ENCODE results near the gene PAK3.

Gene PAK3

DNA sequence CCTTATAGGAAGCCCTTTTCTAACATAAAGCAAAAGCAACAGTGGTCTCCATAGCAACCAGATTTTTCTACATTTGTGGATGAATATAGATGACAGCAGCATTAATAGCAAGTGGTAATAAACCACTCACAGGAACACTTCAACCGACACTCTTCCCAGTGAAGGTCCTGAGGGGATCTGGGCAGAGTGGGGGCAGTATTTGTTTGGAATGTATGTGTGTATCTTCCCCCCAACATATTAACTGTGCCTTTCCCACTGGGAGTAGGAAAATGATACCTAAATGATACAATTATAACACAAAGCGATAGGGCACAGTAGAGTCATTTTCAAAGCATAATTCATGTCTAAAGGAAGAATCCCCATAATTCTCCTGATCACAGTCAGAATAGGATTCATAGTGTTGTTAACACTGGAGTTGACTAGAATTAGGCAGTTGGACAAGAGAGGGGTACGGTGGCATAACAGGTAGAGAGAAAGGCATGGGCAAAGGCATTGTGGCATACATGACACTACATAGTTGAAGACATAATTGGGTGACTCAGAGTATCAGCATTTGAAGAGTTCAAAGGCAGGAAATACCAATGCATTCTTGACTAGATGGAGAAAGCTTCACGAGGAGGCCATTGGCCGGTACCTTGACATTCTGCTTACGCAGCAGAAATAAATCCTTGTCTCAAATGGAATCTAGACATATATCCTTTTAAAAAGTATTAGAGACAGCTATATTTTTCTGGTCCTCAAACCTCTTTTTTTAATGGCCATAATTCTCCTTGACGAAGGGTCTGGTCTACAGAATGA is 159.1 kb downstream of the PAK3 start:
- TF ChIP-seq POLR2AphosphoS5 (IDR thresholded peaks at IDR 0.05; ENCODE audit: low read depth, low read length) (no peak), REST (IDR thresholded peaks at IDR 0.05; ENCODE audit: insufficient read depth in 1 of 2, low read depth in 2 of 2, low read length in 2 of 2) (no peak), TAF1 (IDR thresholded peaks at IDR 0.05; ENCODE audit: borderline replicate concordance, insufficient read depth, low read length) (no peak), FOXP2 (optimal IDR thresholded peaks at IDR 0.05; ENCODE audit: borderline replicate concordance, extremely low read depth, extremely low read length, insufficient read depth) (no peak), SIN3A (IDR thresholded peaks at IDR 0.05; ENCODE audit: borderline replicate concordance, insufficient read depth, low read length) (no peak)

DNA sequence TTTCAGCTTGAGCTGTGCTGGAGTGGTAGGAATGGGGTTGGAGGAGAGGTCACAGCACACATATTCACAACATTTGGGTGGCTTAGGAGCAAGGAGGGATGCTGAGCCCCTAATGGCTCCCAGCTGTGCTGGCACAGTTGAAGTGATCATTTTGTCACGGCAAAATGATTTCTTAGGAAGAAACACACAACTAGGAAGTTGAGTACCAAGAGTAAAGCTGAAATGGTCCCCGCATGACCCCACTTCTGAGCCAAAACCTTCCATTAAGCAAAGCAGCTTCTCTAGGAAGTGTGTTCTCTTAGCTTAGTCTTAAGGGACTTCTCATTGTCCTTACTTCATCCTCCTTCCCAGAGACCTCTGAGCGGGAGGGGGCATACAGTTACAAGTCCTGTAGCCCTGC is 161.7 kb downstream of the PAK3 start:
- no peak for TF ChIP-seq POLR2AphosphoS5 (IDR thresholded peaks at IDR 0.05; ENCODE audit: low read depth, low read length)
- TF ChIP-seq REST (IDR thresholded peaks at IDR 0.05; ENCODE audit: insufficient read depth in 1 of 2, low read depth in 2 of 2, low read length in 2 of 2) = no peak
- no peak for TF ChIP-seq FOXP2 (optimal IDR thresholded peaks at IDR 0.05; ENCODE audit: borderline replicate concordance, extremely low read depth, extremely low read length, insufficient read depth)

DNA sequence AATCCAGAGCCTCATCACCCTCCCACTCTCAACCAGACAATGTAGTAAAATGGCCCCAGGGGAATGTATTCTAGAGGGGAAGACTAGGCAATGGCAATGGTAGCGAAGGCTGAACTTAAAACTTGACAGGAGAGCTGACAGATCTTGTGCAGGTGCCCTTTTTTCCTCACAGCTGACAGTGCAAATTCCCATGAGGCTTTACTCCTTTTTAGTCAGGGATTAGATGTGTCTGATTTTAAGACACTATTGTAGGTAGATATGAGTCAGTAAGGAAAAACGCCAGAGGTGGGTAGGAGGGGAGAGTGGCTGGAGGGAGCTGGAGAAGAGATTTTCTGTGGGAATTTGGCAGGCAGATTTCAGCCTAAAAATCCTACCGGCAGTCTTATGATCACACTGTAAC is 163.6 kb downstream of the PAK3 start:
- TF ChIP-seq POLR2AphosphoS5 (IDR thresholded peaks at IDR 0.05; ENCODE audit: low read depth, low read length) = no peak
- no peak for TF ChIP-seq TAF1 (IDR thresholded peaks at IDR 0.05; ENCODE audit: borderline replicate concordance, insufficient read depth, low read length)
- TF ChIP-seq REST (IDR thresholded peaks at IDR 0.05; ENCODE audit: insufficient read depth in 1 of 2, low read depth in 2 of 2, low read length in 2 of 2) = no peak
- no peak for TF ChIP-seq SIN3A (IDR thresholded peaks at IDR 0.05; ENCODE audit: borderline replicate concordance, insufficient read depth, low read length)
- no peak for TF ChIP-seq FOXP2 (optimal IDR thresholded peaks at IDR 0.05; ENCODE audit: borderline replicate concordance, extremely low read depth, extremely low read length, insufficient read depth)

GRCh38 chrX:111260451-111260850 is 164.5 kb downstream of the PAK3 start:
- TF ChIP-seq FOXP2 (optimal IDR thresholded peaks at IDR 0.05; ENCODE audit: borderline replicate concordance, extremely low read depth, extremely low read length, insufficient read depth) = no peak
- no peak for TF ChIP-seq POLR2AphosphoS5 (IDR thresholded peaks at IDR 0.05; ENCODE audit: low read depth, low read length)
- TF ChIP-seq TAF1 (IDR thresholded peaks at IDR 0.05; ENCODE audit: borderline replicate concordance, insufficient read depth, low read length) = no peak
- TF ChIP-seq SIN3A (IDR thresholded peaks at IDR 0.05; ENCODE audit: borderline replicate concordance, insufficient read depth, low read length) = no peak
- TF ChIP-seq REST (IDR thresholded peaks at IDR 0.05; ENCODE audit: insufficient read depth in 1 of 2, low read depth in 2 of 2, low read length in 2 of 2) = no peak
